Bone marrow (tissue), 2 donors: ENCODE measurements around the gene IP6K3.

ENCODE experiments used
- DNase-seq, 2 donors: peaks; one replicate each; lab custom pipeline; 2025; lab: John Stamatoyannopoulos, UW

Gene IP6K3

GRCh38 chr6:33777398-33778388, 31.0 kb upstream of the IP6K3 start:
- no peak for DNase-seq

- no peak for DNase-seq
Measured at GRCh38 chr6:33776764-33777163, 30.1 kb upstream of the IP6K3 start.

- no peak for DNase-seq
Measured at GRCh38 chr6:33776186-33776585, 29.5 kb upstream of the IP6K3 start.

- no peak for DNase-seq
Measured at GRCh38 chr6:33774774-33775173, 28.1 kb upstream of the IP6K3 start.

GRCh38 chr6:33772902-33773472, 26.3 kb upstream of the IP6K3 start:
- no peak for DNase-seq

- DNase-seq = no peak
Measured at GRCh38 chr6:33772082-33772830, 25.6 kb upstream of the IP6K3 start.

- DNase-seq = peak; percentile 10 to 25
Measured at GRCh38 chr6:33771146-33772081, 24.7 kb upstream of the IP6K3 start.

- no peak for DNase-seq
Measured at GRCh38 chr6:33770833-33771145, 24.1 kb upstream of the IP6K3 start.

GRCh38 chr6:33770124-33770832, 23.6 kb upstream of the IP6K3 start:
- DNase-seq = no peak

- no peak for DNase-seq
Measured at GRCh38 chr6:33769248-33769821, 22.6 kb upstream of the IP6K3 start.

GRCh38 chr6:33768644-33769120, 22.0 kb upstream of the IP6K3 start:
- peak; percentile 38 to 64 for DNase-seq

- no peak for DNase-seq
Measured at GRCh38 chr6:33766921-33767907, 20.5 kb upstream of the IP6K3 start.

GRCh38 chr6:33765368-33765767, 18.7 kb upstream of the IP6K3 start:
- no peak for DNase-seq

GRCh38 chr6:33764036-33764435, 17.3 kb upstream of the IP6K3 start:
- no peak for DNase-seq

- DNase-seq = no peak
Measured at GRCh38 chr6:33763483-33763882, 16.8 kb upstream of the IP6K3 start.

GRCh38 chr6:33762713-33763112, 16.0 kb upstream of the IP6K3 start:
- DNase-seq = no peak

GRCh38 chr6:33761922-33762629, 15.4 kb upstream of the IP6K3 start:
- peak in 1 of 2 donors; percentile 21 for DNase-seq

GRCh38 chr6:33761581-33761921, 14.8 kb upstream of the IP6K3 start:
- DNase-seq = no peak
